Heart right ventricle (tissue), 16 donors: Measurements from ENCODE around the gene CTSG. TPM values are rescaled to one million over a fixed set of nuclear protein-coding genes. Genes with fewer than 3 reads are reported as not detected.
"Not testable (repeated sequence)": the region's sequence is repeated elsewhere in the genome, so short reads cannot be mapped to it uniquely, and the experiment has no call there.

ENCODE experiments used
- ATAC-seq, 8 donors: fragments of 200-7000 bp; cut with Tn5 transposase; one replicate each; pipeline ENCODE4 v1.9.1; 2020; ENCODE audit warnings: mild to moderate bottlenecking in 8 of 8, moderate library complexity in 8 of 8, moderate number of reproducible peaks in 1 of 8
- DNase-seq, 2 donors: peaks; one replicate each; pipeline ENCODE4 v3.0.0-alpha.2; 2020
- H3K27ac ChIP-seq, 10 donors: fragments of 200-600 bp; sonication (generic) in 2 of 10; one replicate each; pipeline versions ENCODE4 v1.5.0 to v1.8.0; 2020 to 2022; ENCODE audit warnings: mild to moderate bottlenecking in 3 of 10
- H3K27me3 ChIP-seq, 7 donors: fragments of 200-600 bp; one replicate each; pipeline ENCODE4 v1.8.0; 2021 to 2022; ENCODE audit warnings: mild to moderate bottlenecking in 2 of 7
- H3K36me3 ChIP-seq, 9 donors: fragments of 200-600 bp; sonication (generic) in 1 of 9; one replicate each; pipeline versions ENCODE4 v1.5.0 to v1.8.0; 2020 to 2022; ENCODE audit warnings: mild to moderate bottlenecking in 2 of 9
- H3K4me1 ChIP-seq, 9 donors: fragments of 200-600 bp; sonication (generic) in 1 of 9; one replicate each; pipeline versions ENCODE4 v1.5.0 to v1.8.0; 2020 to 2022; ENCODE audit warnings: mild to moderate bottlenecking in 4 of 9
- H3K4me3 ChIP-seq, 10 donors: fragments of 200-600 bp; sonication (generic) in 2 of 10; one replicate each; pipeline versions ENCODE4 v1.5.0 to v1.8.0; 2020 to 2022; ENCODE audit warnings: mild to moderate bottlenecking in 7 of 10, moderate library complexity in 2 of 10
- H3K9me3 ChIP-seq, 11 donors: fragments of 200-600 bp in 10 of 11; sonication (generic) in 2 of 11; one replicate each; pipeline versions ENCODE4 v1.5.0 to v1.8.0; 2013 to 2022; ENCODE audit warnings: mild to moderate bottlenecking in 2 of 11, control low read depth in 1 of 11, moderate library complexity in 1 of 11
- WGBS, 2 donors: extraction: QIAGEN DNeasy Blood & Tissue Kit; methylation state at CpG; one replicate each; pipeline ENCODE4 v1.1.7; 2013; ENCODE audit warnings: inconsistent platforms in 1 of 2; 5-methylcytosine and 5-hydroxymethylcytosine counted together
- intact Hi-C, 10 donors: fragments of 100-400 bp; cut with DNase I; formaldehyde crosslinking; loops; one replicate each; pipeline versions ENCODE4 v1.11.1 to v1.14.2; 2022
- polyA plus RNA-seq, 2 donors: library from polyadenylated mRNA; stranded (reverse); fragments of 200-250 nt; gene quantifications; one replicate each; pipeline ENCODE4 v1.2.3, GENCODE V29; 2013
- total RNA-seq, 10 donors: library from RNA; stranded (reverse); fragmentation: NEBNext Ultra II Directional in 3 of 10; extraction: Animal tissue kit (Norgen Biotek cat#: 25700) in 3 of 10; gene quantifications; one replicate each; pipeline versions ENCODE4 v1.2.1 to v1.2.4, GENCODE V29; 2021 to 2023
- TF ChIP-seq, protein P1 (sequence below), 9 donors: fragments of 200-600 bp; sonication (generic) in 2 of 9; IDR thresholded peaks; one replicate each; pipeline versions ENCODE4 v1.5.0 to v1.8.0; 2021 to 2022; ENCODE audit warnings: antibody characterized with exemption in 9 of 9, mild to moderate bottlenecking in 5 of 9, moderate library complexity in 1 of 9
- donor health status: Arrhythmogenic right ventricular cardiomyopathy.
- donor health status: ischemic (EF 13 %, LVEDD 7.1; RV severe dilation, severe dysfunction).
- donor health status: healthy with polysubstance abuse.
- donor health status: DM: no; HTN: yes; CAD: no.
- donor health status: DM: no; HTN: no; CAD: no.
- donor health status: ischemic (EF 25% LVEDD 6.9; RV normal size, moderate dysfunction).
- donor health status: ischemic (EF 25% LVEDD 5.7; RV mildly dilated, moderate dysfunction).
- donor health status: healthy.
- donor health status: DM: yes; HTN: yes; CAD: no.
- donor health status: Ischemic cardiomyopathy.
- donor health status: ischemic (EF 35%, LVEDD 5.7; RV mildly dilated, moderate dysfunction).
- donor health status: nonischemic (EF 11% LVEDD 7.7; RV severe dilation, severe dysfunction).
- donor health status: DM: yes; HTN: yes; CAD: no.
- donor health status: PGD.
- donor health status: ischemic (EF 29% LVEDD 5.4; RV normal size, mild dysfunction).
- donor health status: nonischemic (EF 23%, LVEDD 6.1; RV moderate dilation, normal function).

The CTSG gene
- total and polyA plus RNA-seq, 12 donors: 0.23 to 2.4 (median 0.91) TPM; not detected in 2

DNA sequence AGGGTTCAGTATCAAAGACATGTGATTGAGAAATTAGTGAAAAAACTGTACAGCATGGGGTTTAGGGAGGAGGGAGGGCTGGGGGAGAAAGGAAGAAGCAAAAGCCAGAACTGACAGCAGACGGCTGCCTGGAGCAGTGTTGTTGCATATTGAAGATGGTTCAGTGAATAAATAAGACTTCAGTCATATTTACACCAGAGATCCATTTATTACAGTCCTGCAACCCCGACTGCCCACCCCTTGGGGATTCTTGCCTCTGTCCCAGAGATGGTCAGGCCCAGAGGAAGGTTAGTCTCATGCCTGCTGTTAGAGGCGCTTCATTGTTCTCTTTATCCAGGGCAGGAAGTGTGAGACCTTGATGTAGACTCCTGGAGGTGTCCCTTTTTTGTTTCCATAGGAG lies 30.2 kb upstream of the CTSG start:
- H3K27ac ChIP-seq: peak overlapping the region in 1 of 10 donors; percentile 31
- no peak overlapping the region for H3K4me3 ChIP-seq
- H3K27me3 ChIP-seq: no peaks in the 10 kb centered on the region
- DNase-seq (no peak), ATAC-seq (no peak)
- intact Hi-C loops: loop anchor here in 1 of 10 donors (5.0 kb wide), 1 partner anchor 66 kb away; no protein-coding TSS in a partner anchor
- TF ChIP-seq, protein P1, sequence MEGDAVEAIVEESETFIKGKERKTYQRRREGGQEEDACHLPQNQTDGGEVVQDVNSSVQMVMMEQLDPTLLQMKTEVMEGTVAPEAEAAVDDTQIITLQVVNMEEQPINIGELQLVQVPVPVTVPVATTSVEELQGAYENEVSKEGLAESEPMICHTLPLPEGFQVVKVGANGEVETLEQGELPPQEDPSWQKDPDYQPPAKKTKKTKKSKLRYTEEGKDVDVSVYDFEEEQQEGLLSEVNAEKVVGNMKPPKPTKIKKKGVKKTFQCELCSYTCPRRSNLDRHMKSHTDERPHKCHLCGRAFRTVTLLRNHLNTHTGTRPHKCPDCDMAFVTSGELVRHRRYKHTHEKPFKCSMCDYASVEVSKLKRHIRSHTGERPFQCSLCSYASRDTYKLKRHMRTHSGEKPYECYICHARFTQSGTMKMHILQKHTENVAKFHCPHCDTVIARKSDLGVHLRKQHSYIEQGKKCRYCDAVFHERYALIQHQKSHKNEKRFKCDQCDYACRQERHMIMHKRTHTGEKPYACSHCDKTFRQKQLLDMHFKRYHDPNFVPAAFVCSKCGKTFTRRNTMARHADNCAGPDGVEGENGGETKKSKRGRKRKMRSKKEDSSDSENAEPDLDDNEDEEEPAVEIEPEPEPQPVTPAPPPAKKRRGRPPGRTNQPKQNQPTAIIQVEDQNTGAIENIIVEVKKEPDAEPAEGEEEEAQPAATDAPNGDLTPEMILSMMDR (IDR thresholded peaks at IDR 0.05): no peak
- WGBS, 2 donors: 57 to 63% methylated on average over 3 of the region's 3 CpGs
- H3K36me3 ChIP-seq: no peaks in the 10 kb centered on the region
- H3K9me3 ChIP-seq: peaks cover 0 to 2% (median 0%) of the 10 kb centered on the region in 11 donors
- H3K4me1 ChIP-seq: peaks cover 0 to 14% (median 0%) of the 10 kb centered on the region in 9 donors

DNA sequence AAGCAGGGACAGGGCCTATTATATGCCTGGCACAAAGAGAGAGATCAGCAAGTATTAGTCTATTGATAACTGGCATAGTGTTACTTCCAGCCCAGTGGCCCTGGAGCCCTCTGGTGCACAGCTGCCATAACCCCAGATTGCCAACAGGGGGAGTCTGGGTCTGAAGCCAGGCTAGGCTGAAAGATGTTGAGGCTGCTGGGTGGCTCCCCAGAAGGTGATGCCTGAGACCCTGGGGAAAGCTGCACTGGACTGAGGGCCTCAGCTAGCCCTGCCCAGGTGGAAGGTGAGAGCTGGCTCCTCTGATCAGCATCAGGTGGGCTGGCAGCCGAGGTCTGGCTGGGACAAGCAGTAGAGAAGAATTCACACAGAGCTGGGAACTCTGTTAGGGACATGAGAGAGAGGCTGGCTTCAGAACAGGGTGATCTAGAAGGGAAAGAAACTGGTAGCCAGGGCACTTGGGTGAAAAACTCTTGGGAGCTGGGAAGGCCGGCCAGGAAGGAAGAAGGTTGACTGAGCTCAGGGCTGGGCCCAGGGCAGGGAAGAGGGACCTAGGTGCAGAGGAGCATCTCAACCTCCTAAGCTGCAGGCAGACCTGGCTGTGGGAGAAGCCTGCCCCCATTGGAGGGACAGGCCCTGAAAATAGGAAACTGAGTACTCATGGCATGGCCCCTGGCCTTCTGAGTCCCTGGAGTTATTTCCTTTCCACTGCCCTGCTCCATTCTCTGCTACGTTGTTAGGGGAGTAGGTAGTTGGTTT lies 29.6 kb upstream of the CTSG start:
- 49 to 61% methylated on average over 3 of the region's 3 CpGs for WGBS, 2 donors

DNA sequence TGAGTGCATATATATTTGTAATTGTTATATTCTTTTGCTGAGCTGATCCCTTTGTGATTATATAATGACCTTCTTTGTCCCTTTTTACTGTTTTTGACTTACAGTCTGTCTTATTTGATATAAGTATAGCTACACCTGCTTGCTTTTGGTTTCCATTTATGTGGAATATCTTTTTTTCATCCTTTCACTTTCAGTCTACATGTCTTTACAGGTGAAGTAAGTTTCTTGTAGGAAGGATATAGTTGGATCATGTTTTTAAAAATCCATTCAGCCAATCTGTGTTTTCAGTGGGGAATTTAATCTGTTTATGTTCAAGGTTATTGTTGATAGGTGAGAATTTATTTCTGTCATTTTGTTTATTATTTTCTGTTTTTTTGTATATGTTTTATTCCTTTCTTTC lies 21.4 kb upstream of the CTSG start:
- no peak for ATAC-seq
- no peaks in the 10 kb centered on the region for H3K36me3 ChIP-seq
- no peak overlapping the region for H3K27ac ChIP-seq
- no peak overlapping the region for H3K4me3 ChIP-seq
- no peak for DNase-seq
- H3K4me1 ChIP-seq: no peaks in the 10 kb centered on the region
- intact Hi-C loops: no loop called here
- TF ChIP-seq, protein P1 (IDR thresholded peaks at IDR 0.05): no peak
- peaks cover 0 to 54% (median 25%) of the 10 kb centered on the region in 11 donors for H3K9me3 ChIP-seq
- no peaks in the 10 kb centered on the region for H3K27me3 ChIP-seq

More for the DNA sequence above, 29.6 kb upstream of the CTSG start:
- Histone ChIP-seq H3K4me1 (peaks cover 0 to 14% (median 0%) of the 10 kb centered on the region in 9 donors), H3K36me3 (no peaks in the 10 kb centered on the region), H3K27me3 (no peaks in the 10 kb centered on the region), H3K27ac (peak overlapping the region in 1 of 10 donors; percentile 44), H3K4me3 (no peak overlapping the region), H3K9me3 (no peaks in the 10 kb centered on the region)
- intact Hi-C loops: loop anchor here in 3 of 10 donors (2.0 to 5.0 kb wide), 2 partner anchors 67 to 73 kb away; no protein-coding TSS in a partner anchor
- peak in 1 of 2 donors; percentile 19 for DNase-seq
- no peak for ATAC-seq
- TF ChIP-seq, protein P1 (IDR thresholded peaks at IDR 0.05): peak; percentile 32 to 88 (median 59)

DNA sequence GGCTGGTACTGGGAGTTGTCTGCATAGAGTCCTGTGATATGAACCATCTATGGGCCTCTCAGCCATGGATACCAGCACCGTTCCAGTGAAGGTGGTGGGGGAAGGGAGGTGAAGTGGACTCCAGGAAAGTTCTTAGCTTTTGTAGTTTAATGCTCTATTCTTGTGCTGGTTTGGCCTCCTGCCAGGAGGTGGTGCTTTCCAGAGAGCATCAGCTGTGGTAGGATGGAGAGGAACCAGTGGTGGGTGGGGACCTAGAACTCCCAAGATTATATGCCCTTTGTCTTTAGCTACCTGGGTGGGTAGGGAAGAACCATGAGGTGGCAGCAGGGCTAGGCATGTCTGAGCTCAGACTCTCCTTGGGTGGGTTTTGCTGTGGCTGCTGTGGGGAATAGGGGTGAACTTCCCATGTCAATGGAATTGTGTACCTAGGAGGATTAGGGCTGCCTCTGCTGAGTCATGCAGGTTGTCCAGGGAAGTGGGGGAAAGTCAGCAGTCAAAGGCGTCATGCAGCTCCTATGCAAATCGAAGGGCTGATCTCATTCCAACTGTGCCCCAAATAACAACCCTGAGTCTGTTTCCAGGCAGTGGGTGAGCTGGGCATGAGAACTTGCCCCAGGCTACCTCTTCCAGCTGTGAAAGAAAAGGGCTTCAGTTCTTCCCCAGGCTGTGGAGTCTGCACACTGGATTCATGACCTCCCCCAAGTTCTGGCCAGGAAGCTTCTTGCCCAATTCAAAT lies 19.2 kb upstream of the CTSG start:
- no peaks in the 10 kb centered on the region for H3K27me3 ChIP-seq
- intact Hi-C loops: no loop called here
- H3K4me3 ChIP-seq: no peak overlapping the region
- TF ChIP-seq, protein P1 (IDR thresholded peaks at IDR 0.05): no peak
- no peaks in the 10 kb centered on the region for H3K4me1 ChIP-seq
- H3K36me3 ChIP-seq: no peaks in the 10 kb centered on the region
- 72 to 87% methylated on average over 3 of the region's 3 CpGs for WGBS, 2 donors
- DNase-seq: no peak
- peaks cover 0 to 57% (median 25%) of the 10 kb centered on the region in 11 donors for H3K9me3 ChIP-seq
- no peak overlapping the region for H3K27ac ChIP-seq
- ATAC-seq: no peak

DNA sequence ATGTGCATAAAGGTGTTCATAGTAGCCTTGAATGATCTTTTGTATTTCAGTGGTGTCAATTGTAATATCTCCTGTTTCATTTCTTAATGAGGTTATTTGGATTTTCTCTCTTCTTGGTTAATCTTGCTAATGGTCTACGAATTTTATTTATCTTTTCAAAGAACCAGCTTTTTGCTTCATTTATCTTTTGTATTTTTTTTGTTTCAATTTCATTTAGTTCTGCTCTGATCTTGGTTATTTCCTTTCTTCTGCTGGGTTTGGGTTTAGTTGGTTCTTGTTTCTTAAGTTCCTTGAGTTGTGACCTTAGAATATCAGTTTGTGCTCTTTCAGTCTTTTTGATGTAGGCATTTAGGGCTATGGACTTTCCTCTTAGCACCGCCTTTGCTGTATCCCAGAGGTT lies 15.0 kb upstream of the CTSG start:
- DNase-seq, H3K4me3 ChIP-seq, ATAC-seq, H3K27ac ChIP-seq, intact Hi-C loops, H3K27me3 ChIP-seq, H3K4me1 ChIP-seq, H3K36me3 ChIP-seq: not testable (repeated sequence)
- 72 to 74% methylated on average over 2 of the region's 2 CpGs for WGBS, 2 donors
- H3K9me3 ChIP-seq: peaks cover 0 to 62% (median 11%) of the 10 kb centered on the region in 11 donors

DNA sequence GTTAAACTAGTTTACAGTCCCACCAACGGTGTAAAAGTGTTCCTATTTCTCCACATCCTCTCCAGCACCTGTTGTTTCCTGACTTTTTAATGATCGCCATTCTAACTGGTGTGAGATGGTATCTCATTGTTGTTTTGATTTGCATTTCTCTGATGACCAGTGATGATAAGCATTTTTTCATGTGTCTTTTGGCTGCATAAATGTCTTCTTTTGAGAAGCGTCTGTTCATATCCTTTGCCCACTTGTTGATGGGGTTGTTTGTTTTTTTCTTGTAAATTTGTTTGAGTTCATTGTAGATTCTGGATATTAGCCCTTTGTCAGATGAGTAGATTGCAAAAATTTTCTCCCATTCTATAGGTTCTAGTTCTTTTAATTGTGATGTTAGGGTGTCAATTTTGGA lies 8.4 kb upstream of the CTSG start:
- WGBS, 2 donors: 67 to 70% methylated on average over 2 to 3 of the region's 3 CpGs
- H3K36me3 ChIP-seq, intact Hi-C loops, ATAC-seq, H3K27ac ChIP-seq, H3K4me1 ChIP-seq, H3K27me3 ChIP-seq, DNase-seq, H3K4me3 ChIP-seq: not testable (repeated sequence)
- H3K9me3 ChIP-seq: peaks cover 0 to 48% (median 0%) of the 10 kb centered on the region in 11 donors
